Liver (tissue), 4 donors: ENCODE data around the gene CCNA1. TPM values are rescaled to one million over a fixed set of nuclear protein-coding genes. Genes with fewer than 3 reads are reported as not detected.

Source experiments
- polyA plus RNA-seq, 2 donors: library from polyadenylated mRNA; stranded (reverse) in 1 of 2; unstranded in 1 of 2; fragments of 200-250 nt in 1 of 2; fragments of >200 nt in 1 of 2; fragmentation: Nextera tagmentation in 1 of 2; extraction: Ambion mirVana in 1 of 2; gene quantifications; one replicate each; pipeline versions ENCODE4 v1.2.1 to v1.2.3, GENCODE V29; 2013 to 2015
- total RNA-seq, 2 donors: library from RNA; depleted of rRNA; stranded (reverse); fragments of >200 nt; gene quantifications; one replicate each; pipeline ENCODE4 v1.2.3, GENCODE V29; 2014
- donor health status: healthy.
- donor health status: healthy.
- donor health status: healthy.

Gene CCNA1
- total and polyA plus RNA-seq, 4 donors = 0.08 to 0.09 TPM; not detected in 2

Other genes with a start within 250 kb of the CCNA1 start
- under 1 TPM in 1 of 2 donors, not detected in 1; 0.84 TPM for gene SOHLH2, start 217.9 kb upstream of the CCNA1 start, total RNA-seq
- not detected for gene SOHLH2, start 217.9 kb upstream of the CCNA1 start, polyA plus RNA-seq
- gene CCDC169, start 134.7 kb upstream of the CCNA1 start, total RNA-seq = 1 to 10 TPM in 1 of 2 donors, not detected in 1; 2.1 TPM
- gene CCDC169, start 134.7 kb upstream of the CCNA1 start, polyA plus RNA-seq = not detected
- gene SPART, start 86.1 kb upstream of the CCNA1 start, total RNA-seq = 10 to 100 TPM; 14.9 to 15.3 TPM
- gene SPART, start 86.1 kb upstream of the CCNA1 start, polyA plus RNA-seq = 1 to 10 TPM; 6.9 to 7.2 TPM
- not detected for gene SERTM1, start 241.5 kb downstream of the CCNA1 start, total RNA-seq
- gene SERTM1, start 241.5 kb downstream of the CCNA1 start, polyA plus RNA-seq = not detected